ENCODE data around the gene DNM3.

GRCh38 chr1:171943973-171944561 lies 102.8 kb downstream of the DNM3 start:
- TF ChIP-seq CTCF (IDR thresholded peaks at IDR 0.05; ENCODE audit: insufficient read depth, low read depth, low read length) (no peak), EZH2 (IDR thresholded peaks at IDR 0.05; ENCODE audit: insufficient read depth, low read length) (no peak)
